ENCODE data around the gene GPRASP1.
A peak's percentile ranks its signal among the peaks of the same experiment; 100 is the strongest.
"Not testable (repeated sequence)": the region's sequence is repeated elsewhere in the genome, so short reads cannot be mapped to it uniquely, and the experiment has no call there.

GPRASP1 gene, protein sequence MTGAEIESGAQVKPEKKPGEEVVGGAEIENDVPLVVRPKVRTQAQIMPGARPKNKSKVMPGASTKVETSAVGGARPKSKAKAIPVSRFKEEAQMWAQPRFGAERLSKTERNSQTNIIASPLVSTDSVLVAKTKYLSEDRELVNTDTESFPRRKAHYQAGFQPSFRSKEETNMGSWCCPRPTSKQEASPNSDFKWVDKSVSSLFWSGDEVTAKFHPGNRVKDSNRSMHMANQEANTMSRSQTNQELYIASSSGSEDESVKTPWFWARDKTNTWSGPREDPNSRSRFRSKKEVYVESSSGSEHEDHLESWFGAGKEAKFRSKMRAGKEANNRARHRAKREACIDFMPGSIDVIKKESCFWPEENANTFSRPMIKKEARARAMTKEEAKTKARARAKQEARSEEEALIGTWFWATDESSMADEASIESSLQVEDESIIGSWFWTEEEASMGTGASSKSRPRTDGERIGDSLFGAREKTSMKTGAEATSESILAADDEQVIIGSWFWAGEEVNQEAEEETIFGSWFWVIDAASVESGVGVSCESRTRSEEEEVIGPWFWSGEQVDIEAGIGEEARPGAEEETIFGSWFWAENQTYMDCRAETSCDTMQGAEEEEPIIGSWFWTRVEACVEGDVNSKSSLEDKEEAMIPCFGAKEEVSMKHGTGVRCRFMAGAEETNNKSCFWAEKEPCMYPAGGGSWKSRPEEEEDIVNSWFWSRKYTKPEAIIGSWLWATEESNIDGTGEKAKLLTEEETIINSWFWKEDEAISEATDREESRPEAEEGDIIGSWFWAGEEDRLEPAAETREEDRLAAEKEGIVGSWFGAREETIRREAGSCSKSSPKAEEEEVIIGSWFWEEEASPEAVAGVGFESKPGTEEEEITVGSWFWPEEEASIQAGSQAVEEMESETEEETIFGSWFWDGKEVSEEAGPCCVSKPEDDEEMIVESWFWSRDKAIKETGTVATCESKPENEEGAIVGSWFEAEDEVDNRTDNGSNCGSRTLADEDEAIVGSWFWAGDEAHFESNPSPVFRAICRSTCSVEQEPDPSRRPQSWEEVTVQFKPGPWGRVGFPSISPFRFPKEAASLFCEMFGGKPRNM (N-terminal part only)

DNA sequence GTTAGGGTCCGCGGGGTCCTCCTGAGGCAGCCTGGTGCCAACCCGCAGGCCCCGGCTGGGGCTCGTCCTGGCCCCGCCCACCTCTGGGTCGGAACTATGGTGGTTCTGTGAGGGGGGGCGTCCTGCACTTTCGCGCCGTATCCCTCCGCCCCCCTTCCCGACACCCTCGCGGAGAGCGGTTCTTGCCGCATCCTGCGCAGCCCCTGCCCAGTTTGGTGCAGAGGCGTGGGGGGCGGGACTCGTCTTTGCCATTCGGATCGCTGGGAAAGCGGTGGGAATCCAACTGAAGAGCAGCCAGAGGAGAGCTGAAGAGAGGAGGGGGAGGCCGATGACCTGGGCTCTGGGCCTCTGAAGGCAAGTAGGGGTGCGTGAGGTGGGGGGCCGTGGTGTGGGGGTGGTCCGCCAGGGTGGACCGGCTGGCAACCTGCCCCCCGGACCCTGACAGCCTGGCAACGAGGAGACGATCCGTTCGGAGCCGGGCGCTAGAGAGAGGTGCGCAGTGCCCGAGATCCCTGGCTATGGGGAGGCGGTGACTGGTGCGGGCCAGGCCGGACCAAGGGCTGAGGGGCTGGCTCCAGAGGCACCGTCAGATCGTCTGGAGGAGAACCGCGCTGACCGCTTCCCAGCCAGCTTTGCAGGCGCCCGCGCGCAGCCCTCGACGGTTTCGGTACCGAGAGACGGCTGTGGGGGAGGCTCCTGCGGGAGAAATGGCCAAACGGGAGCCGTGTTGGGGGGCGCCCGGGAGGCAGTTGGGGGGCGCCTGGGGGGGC, at the start of gene GPRASP1:
Gene GPRASP1, plus strand, starts transcription at position 242 of the 770 bp plus-strand sequence. CDS start 2,431 bp downstream, outside the sequence.
- no peak for DNase-seq

DNA sequence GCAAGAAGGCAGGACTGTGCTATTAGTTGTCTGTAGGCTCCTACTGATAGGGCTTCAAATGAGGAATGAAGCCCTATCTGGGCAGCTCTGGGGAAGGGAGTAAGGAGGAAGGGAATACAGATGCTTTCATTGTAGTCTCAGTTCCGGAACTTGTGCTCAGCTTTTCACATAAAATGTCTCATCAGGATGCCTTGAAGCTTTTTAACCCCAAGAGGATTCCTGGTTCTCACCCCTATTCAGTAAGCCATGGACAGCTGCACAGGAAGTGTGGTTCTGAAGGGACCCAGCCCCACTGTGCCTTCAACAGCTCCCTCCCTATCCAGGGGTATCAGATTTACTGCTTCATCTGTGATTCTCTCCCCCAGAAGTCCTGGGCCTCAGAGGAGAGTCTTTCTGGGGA, 47.0 kb upstream of the GPRASP1 start:
- no peak for DNase-seq

DNA sequence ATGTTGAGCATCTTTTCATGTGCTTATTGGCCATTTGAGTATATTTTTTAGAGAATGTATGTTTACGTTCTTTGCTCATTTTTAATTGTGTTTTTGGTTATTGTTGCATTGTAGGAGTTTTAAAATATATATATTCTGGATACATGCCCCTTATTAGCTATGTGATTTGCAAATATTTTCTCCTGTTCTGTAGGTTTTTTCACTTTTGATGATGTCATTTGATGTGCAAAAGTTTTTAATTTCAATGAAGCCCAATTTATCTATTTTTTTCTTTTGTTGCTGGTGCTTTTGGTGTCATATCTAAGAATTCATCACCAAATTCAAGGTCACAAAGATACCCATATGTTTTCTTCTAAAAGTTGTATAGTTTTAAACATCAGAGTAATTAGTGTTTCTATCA, 45.2 kb upstream of the GPRASP1 start:
- no peak for DNase-seq

DNA sequence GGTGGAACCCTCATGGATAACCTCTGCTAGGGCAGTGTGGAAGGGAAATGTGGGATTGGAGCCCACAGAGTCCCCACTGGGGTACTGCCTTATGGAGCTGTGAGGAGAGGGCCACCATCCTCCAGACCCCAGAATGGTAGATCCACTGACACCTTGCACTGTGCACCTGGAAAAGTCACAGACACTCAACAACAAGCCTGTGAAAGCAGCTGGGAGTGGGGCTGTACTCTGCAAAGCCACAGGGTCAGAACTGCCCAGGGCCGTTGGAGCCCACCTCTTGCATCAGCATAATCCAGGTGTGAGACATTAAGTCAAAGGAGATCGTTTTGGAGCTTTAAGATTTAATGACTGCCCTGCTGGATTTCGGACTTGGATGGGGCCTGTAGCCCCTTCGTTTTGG, 40.4 kb upstream of the GPRASP1 start:
- no peak for DNase-seq

DNA sequence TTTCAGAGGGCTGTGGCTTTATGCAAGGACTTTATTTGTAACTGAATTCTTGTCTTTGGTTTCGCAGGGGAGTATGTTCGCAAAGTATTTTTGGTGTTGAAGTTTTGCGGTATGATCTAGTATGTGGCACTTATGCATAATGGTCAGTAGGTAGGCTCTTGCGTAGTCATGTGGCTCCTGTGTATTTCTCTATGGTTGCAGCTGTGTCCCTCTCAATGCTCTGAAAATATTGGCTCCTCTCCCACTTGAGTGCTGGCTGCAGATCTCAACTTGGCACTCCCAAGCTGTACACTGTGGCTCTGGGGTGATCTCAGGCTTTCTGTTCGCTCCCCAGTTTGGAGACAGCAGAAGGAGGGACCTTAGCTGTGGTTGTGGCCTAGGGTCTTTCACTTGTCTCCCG, 27.2 kb upstream of the GPRASP1 start:
- DNase-seq, result no peak

DNA sequence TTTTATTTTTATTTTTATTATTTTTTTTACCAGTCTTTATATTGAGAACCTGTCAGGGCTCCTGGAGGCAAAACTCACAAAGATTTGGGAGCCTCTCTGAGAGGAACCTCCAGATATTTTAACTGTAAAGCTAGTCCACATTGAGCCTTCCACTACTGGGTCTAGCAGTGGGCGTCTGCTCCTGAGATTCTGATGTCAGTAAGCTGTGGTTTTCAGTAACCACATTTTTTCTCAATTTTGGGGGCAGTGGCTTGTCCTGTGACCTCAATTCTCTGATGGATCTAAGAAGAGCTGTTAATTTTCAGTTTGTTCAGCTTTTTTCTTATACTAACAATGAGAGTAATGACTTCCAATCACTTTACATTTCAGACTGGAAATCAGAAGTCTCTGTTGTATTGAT, 23.6 kb upstream of the GPRASP1 start:
- DNase-seq, result no peak

DNA sequence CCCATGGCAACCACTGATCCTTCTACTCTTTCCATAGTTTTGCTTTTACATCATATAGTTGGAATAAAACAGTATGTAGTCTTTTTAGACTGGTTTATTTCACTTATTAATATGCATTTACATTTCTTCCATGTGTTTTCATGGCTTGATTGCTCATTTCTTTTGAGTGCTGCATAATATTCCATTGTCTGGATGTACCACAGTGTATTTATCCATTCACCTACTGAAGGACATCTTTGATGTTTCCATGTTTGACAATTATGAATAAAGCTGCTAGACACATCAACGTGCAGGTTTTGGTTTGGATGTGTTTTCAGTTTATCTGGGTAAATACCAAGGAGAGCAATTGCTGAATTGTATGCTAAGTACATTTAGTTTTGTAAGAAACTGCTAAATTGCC, 13.7 kb upstream of the GPRASP1 start:
- DNase-seq, result no peak

DNA sequence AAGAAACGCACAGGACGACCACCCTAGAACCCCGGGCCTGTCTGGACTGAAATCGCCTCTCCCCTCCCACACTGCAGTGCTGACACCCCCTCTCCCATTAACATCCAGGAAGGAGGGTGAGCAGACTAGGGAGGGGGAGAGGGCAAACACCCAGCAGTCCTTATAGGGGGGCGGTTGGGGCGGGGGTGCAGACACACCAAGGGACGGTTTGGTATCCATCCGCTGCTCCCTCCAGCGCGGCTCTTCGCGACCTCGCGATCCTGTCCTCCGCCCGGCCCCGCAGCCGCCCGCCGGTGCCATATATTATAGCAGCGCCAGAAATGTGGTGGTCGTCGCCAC, 411 bp upstream of the GPRASP1 start:
- no peak for DNase-seq

DNA sequence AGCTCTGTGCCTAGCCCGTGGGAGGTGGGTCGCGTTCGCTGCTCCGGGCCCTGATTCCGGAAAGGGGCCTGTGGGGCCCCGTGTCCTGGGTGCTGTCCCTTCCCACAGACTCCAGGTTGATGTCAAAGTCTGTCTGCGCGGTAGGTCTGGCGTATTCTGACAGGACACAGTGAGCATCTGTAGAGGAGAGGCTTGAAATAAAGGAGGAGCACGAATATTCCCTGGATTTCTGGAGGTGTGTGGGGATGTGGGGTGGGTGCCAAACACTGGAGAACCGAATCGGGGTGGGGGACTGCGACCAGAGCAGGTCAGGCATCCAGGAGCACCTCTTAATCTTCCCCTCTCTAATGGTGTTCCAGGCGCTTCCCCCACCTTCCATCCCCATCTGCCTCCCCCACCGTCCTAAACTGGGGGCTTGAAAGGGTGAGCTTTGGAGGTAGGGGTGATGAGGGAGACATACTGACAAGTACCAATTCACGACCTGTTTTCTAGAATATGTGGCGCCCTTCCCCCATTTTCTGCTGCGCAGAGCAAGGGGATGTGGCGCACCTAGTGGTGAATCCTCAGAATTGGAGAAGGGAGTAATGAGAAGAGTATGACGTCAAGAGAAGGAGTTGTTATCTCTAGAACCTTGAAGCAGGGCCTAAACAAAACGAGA, 877 bp downstream of the GPRASP1 start:
- no peak for DNase-seq

DNA sequence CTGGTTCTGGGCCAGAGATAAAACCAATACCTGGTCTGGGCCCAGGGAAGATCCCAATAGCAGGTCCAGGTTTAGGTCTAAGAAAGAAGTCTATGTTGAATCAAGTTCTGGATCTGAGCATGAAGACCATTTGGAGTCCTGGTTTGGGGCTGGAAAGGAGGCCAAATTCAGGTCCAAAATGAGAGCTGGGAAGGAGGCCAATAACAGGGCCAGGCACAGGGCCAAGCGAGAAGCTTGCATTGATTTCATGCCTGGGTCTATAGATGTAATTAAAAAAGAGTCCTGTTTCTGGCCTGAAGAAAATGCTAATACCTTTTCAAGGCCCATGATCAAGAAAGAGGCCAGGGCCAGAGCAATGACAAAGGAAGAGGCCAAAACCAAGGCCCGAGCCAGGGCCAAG, 3.4 kb downstream of the GPRASP1 start:
- no peak for DNase-seq

DNA sequence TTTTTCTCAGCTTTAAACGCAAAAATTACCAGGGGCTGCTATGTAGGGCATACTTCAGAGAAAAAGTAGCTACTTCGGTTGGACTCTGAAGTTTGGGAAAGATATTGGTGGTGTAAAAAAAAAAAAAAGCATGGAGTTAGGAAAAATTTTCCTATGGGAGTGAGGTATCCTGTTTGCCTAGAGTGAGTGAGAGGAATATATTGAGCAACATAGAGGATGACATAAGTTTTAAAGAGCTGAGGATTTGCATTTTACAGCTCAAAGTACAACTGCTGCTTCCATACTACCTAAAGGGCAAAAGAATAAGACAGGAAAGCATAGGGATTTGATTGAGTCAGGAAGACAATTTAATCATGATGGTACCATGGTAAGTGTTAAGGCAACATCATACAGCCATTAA, 7.3 kb downstream of the GPRASP1 start:
- DNase-seq, result no peak

DNA sequence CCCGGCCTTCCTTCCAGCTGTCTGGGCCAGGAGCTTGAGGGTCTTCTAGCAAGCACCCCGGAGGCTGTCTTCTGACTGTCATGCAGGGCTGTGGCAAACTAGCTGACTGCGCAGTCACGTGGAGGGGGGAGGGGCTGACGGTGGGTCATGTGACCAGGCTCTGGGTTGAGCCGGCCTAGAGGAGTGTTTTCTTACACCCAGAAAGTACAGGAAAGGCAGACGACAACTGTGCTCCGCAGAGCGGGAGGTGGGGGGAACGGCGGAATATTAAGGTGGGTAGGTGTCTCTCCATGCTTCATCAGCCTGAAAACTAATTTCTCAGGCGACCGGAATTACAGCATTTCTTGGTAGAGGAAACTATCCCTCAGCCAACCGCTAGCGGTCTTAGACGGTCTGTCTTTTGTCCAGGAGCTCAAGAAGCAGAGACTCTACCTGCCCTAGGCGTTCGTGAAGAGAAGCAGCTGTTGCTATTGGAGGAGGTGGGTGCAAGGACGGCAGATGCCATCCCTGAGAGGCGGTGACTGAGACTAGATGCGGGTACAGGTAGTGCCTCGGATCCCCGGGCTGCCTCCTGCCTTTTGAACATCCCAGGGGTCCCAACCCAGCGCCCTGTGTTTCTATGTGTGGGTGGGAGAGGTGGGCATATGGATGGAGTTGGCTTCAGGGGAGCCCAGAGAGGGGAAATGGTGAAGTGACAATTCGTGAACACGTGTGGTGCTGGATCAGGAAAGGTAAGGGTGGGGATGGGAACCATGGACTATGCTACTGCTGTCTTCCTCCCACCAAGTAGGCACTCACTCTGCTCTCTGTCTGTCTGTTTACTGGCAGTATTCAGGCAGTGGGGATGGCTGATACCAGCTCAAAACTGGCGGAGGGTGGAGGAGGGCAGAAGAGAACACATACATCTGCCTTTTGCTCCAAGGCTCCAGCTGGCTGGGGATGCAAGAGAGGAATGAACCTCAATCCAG, 8.8 kb downstream of the GPRASP1 start:
- peak; percentile 38 for DNase-seq

DNA sequence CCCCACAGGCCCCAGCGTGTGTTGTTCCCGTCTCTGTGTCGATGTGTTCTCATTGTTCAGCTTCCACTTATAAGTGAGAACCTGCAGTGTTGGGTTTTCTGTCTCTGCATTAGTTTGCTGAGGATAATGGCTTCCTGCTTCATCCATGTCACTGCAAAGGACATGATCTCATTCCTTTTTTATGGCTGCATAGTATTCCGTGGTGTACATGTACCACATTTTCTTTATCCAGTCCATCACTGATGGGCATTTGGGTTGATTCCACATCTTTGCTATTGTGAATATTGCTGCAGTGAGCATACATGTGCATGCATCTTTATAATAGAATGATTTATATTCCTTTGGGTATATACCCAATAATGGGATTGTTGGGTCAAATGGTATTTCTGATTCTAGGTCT, 12.5 kb downstream of the GPRASP1 start:
- DNase-seq, result not testable (repeated sequence)

DNA sequence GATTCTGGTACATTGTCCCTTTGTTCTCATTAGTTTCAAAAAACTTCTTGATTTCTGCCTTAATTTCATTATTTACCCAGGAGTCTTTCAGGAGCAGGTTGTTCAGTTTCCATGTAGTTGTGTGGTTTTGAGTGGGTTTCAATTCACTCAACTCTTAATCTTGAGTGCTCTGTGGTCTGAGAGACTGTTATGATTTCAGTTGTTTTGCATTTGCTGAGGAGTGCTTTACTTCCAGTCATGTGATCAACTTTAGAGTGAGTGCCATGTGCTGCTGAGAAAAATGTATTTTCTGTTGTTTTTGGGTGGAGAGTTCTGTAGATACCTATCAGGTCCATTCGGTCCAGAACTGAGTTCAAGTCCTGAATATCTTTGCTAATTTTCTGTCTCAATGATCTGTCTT, 15.8 kb downstream of the GPRASP1 start:
- DNase-seq, result not testable (repeated sequence)

DNA sequence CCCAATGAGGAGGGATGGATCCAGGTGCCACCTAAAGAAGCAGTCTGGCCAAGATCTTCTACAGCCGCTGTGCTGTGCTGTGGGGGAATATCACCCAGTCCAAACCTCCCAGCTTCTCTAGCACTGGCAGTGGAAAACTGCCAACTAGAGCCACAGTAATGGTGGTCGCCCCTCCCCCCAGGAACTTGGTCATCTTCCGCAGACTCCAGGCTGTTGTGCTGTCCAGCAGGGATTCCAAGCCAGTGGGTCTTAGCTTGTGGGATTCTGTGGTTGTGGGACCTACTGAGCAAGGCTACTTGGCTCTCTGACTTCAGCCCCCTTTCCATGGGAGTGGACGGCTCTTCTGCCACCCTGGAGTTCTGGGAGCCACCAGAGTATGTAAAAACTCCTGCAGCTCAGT, 18.2 kb downstream of the GPRASP1 start:
- DNase-seq, result no peak

DNA sequence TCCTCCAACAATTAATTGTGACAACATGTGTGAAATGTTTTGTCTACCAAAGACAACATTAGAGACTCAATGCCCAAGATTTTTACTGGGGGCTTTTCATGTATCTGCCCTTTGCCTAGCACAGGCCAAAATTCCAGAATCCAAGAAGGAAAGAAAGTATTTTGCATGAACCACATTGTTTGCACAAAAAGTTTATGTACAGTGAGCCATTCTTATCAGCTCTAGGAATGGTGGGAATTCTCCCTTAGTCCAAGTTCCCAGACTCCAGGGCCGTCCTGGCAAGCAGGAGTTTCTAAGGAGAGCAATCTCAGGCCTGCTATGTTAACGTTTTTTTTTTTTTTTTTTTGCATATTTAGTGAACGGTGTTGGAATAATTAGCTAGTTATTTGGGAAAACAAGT, 21.6 kb downstream of the GPRASP1 start:
- DNase-seq, result no peak

DNA sequence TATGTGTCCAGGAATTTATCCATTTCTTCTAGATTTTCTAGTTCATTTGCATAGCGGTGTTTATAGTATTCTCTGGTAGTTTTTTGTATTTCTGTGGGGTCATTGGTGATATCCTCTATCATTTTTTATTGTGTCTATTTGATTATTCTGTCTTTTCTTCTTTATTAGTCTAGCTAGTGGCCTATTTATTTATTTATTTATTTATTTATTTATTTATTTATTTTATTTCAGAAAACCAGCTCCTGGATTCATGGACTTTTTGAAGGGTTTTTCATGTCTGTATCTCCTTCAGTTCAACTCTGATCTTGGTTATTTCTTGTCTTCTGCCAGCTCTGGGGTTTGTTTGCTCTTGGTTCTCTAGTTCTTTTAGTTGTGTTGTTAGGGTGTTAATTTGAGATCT, 26.2 kb downstream of the GPRASP1 start:
- not testable (repeated sequence) for DNase-seq

DNA sequence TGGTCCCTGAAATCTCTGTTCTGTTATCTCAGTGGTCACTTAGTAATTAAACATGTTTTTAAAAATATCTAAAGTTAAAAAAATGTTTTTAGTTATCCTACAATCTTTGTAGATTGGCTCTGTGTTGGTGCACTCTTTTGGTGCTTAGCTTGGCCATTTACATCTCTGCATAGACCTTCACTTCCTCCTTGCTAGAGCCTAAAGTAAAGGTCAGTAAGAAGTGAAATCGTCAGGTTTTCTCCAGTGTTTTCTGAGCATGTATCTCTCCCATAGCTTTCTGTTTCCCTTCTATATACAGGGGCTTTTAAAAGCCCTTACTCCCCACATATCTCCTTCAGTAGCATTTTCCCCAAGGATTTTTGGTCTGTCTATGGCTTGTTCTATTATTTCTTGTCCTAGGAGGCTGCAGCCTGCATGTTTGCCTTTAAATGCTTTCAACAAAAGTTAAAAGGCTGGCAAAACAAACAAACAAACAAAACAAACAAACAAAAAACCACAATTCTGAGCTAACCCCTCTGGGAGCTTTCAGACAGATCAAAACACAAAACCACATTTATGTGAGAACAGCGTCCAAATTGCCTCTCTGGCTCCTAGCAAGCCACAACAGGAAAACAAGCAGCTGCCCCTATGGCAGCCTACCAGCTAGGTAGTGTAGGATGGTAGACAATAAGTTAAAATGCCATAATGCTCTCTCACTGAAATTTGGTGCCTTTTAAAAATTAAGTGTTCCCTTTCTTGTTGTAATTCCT, 33.7 kb downstream of the GPRASP1 start:
- DNase-seq, result peak; percentile 4

DNA sequence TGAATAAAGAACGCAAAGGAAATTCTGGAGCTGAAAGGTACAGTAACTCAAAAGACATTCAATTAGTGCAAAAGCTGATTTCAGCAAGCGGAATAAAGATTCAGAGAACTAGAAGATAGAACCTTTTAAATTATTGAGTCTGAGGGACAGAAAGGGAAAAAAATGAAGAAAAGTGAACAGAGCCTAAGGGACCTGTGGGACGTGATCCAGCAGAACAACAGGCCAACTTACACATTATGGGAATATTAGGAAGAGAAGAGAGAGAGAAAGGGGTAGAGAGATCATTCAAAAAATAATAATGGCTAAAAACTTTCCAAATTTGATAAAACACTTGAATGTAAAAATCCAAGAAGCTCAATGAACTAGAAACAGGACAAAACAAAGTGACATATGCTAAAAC, 43.5 kb downstream of the GPRASP1 start:
- DNase-seq, result no peak

DNA sequence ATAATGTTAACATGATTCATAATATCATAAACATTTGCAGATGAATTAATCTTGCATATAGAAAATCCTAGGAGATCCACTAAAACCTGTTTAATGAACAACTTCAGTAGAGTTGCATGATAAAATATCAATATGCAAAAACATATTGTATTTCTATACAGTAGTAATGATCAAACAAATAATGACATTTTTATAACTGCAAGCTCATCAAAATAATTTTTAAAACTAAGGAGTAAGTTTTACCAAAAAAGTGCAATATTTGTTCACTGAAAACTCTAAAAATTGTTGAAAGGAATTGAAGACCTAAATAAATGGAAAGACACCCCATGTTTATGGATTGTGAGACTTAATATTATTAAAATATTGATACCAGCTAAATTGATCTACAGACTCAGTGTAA, 45.0 kb downstream of the GPRASP1 start:
- no peak for DNase-seq

Data from NCI-H1694 (cell line).